Activated CD8-positive, alpha-beta memory T cell treated with anti-CD3 and anti-CD28 coated beads for 36 hours (primary cell): ENCODE data around the gene ERMARD. TPM values are rescaled to one million over a fixed set of nuclear protein-coding genes. Genes with fewer than 3 reads are reported as not detected.

Source experiments
- CTCF ChIA-PET: fragments of 350-600 bp; sonication (Branson Sonifier 250); formaldehyde crosslinking; loops from one replicate; lab custom pipeline; 2021; ENCODE audit warnings: antibody characterized with exemption; lab: Charles Lee
- POLR2A ChIA-PET: fragments of 350-600 bp; sonication (Branson Sonifier 250); formaldehyde crosslinking; loops from one replicate; lab custom pipeline; 2021; ENCODE audit warnings: antibody characterized with exemption; lab: Charles Lee
- total RNA-seq, 2 experiments: library from RNA; stranded (reverse); gene quantifications; one replicate each; pipeline ENCODE4 v1.2.3, GENCODE V29; 2021

The ERMARD gene
- total RNA-seq, 2 experiments from 2014 or later = 24.0 to 25.1 TPM

DNA sequence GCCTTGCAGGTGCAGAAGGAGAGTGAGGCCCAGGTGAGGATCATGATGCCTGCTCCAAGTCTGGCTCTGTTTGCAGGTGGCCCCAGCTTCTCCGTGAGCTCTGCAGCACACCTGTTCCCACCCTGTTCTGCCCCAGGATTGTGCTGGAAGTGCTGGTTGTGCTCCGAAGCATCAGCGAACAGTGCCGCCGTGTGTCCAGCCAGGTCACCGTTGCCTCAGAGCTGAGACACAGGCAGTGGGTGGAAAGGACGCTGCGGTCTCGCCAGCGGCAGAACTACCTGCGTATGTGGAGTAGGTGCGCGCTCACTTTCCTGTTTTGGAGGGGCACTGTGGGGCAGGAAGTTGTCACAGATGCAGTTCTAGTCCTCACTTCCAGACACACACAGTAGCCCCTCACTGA, 25.0 kb downstream of the ERMARD start:
- CTCF ChIA-PET = no interaction called here
- POLR2A ChIA-PET = no interaction called here

- POLR2A ChIA-PET = no interaction called here
- CTCF ChIA-PET = no interaction called here
Observed at GRCh38 chr6:169777896-169778295, 26.5 kb downstream of the ERMARD start.

GRCh38 chr6:169778646-169779045, 27.2 kb downstream of the ERMARD start:
- POLR2A ChIA-PET = no interaction called here
- CTCF ChIA-PET = no interaction called here

DNA sequence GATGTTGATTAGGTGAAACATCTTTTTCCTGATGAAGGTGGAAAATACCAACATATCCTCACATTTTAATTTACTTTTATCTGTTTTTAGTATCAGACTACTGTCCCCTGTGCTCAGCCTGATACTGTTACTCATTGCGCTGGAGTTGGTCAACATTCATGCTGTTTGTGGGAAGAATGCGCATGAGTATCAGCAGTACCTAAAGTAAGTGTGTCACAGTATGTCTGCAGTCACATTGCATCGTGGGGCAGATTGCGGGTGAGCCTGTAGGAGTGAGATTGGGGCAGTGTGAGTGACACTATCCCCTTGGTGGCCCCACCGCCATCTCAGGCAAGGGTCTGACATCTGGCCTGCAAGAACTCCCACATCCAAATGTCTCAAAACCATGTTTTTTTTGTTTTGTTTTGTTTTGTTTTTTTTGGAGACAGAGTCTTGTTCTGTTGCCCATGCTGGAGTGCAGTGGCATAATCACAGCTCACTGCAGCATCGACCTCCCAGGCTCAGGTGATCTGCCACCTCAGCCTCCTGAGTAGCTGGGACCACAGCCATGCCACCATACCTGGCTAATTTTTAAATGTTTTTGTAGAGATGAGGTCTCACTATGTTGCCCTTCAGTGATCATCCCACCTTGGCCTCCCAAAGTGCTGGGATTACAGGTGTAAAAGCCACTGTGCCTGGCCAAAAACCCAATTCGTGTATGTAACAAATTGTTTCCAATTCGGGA, 27.8 kb downstream of the ERMARD start:
- ChIA-PET POLR2A (no interaction called here), CTCF (no interaction called here)

GRCh38 chr6:169779896-169780295, 28.5 kb downstream of the ERMARD start:
- POLR2A ChIA-PET = no interaction called here
- CTCF ChIA-PET = no interaction called here

DNA sequence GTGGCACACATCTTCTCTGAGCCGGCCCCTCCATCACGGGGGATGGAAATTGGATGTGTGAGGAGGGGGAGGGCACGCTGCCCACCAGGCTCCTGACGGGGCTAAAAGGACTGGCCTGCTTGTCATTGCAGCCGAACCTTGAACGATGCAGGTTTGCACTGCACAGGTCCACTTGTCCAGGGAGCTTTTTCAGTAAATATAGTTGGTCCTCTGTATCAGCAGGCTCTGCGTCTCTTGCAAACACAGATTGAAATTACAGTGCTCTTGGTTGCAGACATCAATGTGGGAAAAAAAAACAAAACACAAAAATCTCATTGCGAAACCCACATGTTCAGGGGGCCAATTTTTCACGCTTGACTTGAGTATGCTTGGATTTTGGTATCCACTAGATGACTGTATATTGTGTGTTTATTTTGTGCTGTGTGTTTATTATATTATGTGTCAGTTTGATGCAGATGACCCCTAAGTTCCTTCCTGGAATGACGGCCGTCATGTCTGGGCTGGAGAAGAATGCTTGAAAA, 29.2 kb downstream of the ERMARD start:
- CTCF ChIA-PET = no interaction called here
- POLR2A ChIA-PET = no interaction called here

- ChIA-PET CTCF (no interaction called here), POLR2A (no interaction called here)
Observed at GRCh38 chr6:169782966-169783365, 31.5 kb downstream of the ERMARD start.

GRCh38 chr6:169783401-169783800, 32.0 kb downstream of the ERMARD start:
- ChIA-PET POLR2A (no interaction called here), CTCF (no interaction called here)

GRCh38 chr6:169783971-169784820, 32.8 kb downstream of the ERMARD start:
- ChIA-PET POLR2A (no interaction called here), CTCF (interaction anchor here (1.1 kb wide), 1 partner anchor 29 kb away, joined by 3 read pairs; no protein-coding TSS in a partner anchor)

DNA sequence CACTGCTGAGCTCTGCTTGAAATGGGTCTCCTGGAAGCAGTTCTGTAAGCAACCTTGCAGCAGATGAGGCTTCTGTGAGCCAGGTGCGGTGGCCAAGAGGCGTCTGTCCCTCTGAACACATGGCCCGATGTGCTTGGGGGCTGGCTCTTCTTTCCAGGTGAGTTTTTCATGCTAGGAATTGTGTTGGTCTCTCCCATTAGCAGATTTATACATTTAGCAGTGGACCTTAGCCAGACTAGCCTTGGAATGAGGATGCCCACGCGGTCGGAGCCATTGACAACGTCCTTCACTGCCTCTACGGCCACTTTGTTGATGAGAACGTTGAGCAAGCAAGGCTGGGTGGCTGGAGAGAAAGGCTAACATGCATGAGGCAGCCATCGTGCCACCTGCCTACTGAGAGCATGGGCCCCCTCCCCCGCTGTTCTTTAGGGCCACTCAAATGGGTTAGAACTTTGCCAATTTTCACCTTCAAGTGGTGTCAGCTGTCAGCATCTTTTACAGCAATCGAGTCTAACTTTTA, 33.5 kb downstream of the ERMARD start:
- CTCF ChIA-PET = interaction anchor here (1.1 kb wide), 1 partner anchor 29 kb away, joined by 3 read pairs; no protein-coding TSS in a partner anchor
- POLR2A ChIA-PET = no interaction called here

DNA sequence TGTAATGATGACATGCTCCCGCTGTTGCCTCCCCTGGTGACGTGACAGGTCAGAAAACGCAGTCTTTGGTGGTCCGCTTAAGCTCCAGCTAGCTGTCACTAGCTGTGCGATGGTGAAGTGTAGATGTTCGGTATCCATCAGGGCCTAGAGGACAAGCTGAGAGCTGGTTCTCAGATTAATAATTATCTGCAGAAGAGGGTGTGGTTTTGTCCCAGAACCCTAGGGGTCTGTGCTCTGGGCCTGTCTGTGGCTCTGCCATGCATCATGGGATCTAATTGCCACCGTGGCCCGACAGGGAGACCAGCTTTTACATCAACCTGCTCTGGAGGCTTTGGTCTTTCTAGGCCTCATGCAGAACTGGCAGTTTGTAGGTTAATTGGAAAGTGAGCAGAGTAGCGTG, 34.1 kb downstream of the ERMARD start:
- CTCF ChIA-PET = no interaction called here
- POLR2A ChIA-PET = no interaction called here

- CTCF ChIA-PET = no interaction called here
- POLR2A ChIA-PET = no interaction called here
Observed at GRCh38 chr6:169786349-169786748, 34.9 kb downstream of the ERMARD start.

DNA sequence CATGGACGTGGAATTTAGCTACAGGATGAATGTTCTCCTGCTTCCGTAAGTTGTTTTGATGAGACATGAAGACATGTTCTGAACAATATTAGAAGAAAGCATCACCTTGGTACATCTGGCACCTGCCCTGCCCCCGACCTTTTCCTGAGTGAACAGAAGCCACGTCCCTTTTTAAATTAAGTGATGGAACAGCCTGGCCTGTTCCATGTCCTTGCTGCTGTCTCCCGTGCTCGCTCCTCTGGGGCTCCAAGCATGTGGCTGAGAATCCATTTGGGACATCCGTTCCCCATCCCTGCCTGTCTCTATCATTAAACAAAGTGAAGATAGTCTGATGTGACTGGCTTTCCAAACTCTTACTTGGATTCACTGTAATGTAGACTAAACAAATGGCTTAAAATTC, 36.4 kb downstream of the ERMARD start:
- CTCF ChIA-PET = no interaction called here
- POLR2A ChIA-PET = no interaction called here

GRCh38 chr6:169788809-169789145, 37.4 kb downstream of the ERMARD start:
- ChIA-PET CTCF (no interaction called here), POLR2A (no interaction called here)

- POLR2A ChIA-PET = interaction anchor here (0.6 kb wide), 1 partner anchor 87 kb away, joined by 3 read pairs; the partner anchor contains the start of genes C6orf120 and WDR27
Observed at GRCh38 chr6:169789146-169789943, 37.9 kb downstream of the ERMARD start.

DNA sequence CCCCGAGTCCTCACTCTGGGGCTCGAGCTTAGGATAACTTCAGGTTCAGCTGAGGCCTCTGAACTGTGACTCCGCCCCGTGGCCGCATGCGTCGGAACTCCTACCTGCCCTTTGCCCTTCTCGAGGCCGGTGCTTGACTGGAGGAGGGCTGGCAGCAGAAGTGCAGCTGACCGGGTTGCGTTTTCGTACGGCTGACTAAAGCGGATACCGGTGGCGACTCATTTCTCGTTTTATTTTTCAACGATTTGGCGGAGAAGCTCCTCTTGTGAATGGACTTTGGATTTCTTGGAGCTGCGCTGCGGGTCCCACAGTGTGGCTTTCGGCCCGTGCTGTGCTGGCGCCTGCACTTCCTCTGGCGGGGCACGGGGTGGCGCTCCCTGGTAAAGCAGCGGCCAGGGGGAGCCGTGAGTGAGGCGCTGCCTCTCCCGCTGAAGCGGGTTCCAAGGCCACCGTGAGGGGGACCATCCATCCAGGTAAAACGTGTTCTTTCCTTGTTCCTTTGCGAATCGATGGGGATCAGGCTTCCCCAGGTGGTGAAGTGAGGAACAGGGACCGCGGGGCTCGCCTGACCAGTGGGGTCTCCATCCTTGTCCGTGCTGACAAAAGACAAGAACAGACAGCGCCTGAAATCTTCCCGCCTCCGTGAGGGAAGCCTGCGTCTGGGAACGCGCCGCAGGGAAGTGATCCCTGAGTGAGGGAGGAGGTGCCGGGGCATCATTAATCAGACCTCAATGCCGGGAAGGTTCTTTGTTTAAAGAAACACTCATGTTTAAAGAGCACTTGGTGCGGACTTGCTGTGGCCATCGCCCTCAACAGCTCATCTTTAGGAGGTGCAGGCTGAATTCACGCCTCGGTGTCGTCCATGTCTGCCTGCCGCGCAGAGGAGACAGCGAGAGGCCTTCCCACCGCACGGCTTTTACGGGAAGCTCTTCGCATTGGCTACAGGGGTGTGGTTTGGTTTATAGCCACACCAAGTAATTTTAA, 38.8 kb downstream of the ERMARD start:
- POLR2A ChIA-PET = interaction anchor here (0.6 kb wide), 2 partner anchors 88 to 785 kb away, joined by 3 to 4 read pairs; partner anchors contain the start of genes C6orf120 and WDR27
- CTCF ChIA-PET = interaction anchor here (0.6 to 2.1 kb wide), 11 partner anchors 8 to 741 kb away, joined by 3 to 10 read pairs (median 3); no protein-coding TSS in a partner anchor

More at GRCh38 chr6:169789146-169789943, 37.9 kb downstream of the ERMARD start:
- CTCF ChIA-PET = interaction anchor here (0.6 to 2.1 kb wide), 7 partner anchors 9 to 742 kb away, joined by 3 to 10 read pairs (median 3); no protein-coding TSS in a partner anchor

DNA sequence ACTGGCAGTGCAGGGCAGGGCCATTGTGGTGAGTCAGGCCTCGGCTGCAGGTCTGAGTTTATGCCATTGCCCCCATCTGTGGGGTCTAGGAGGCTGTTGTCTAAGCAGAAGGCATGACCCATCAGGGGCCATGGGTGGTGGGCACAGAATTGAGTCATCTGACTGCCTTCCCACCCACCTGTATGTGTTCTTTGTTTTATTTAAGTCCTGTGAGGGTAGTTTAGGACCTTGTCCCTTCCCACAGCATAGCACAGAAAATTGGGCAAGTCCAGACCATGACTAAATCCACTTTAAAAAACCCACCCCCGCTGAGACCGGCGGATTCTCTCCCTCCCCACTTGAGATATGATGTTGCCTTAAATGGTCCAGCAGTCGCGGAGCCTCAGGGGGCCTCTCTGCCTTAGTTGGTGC, 40.3 kb downstream of the ERMARD start:
- ChIA-PET POLR2A (no interaction called here), CTCF (no interaction called here)
